CD14-positive monocyte (primary cell): ENCODE measurements around the gene CDCP2. TPM values are rescaled to one million over a fixed set of nuclear protein-coding genes. Genes with fewer than 3 reads are reported as not detected.

ENCODE experiments used
- DNase-seq, 3 donors: peaks; one replicate each; pipeline ENCODE4 v3.0.0-alpha.2; 2011 to 2022
- H2AFZ ChIP-seq: 2 replicates; pipeline ENCODE4 v1.6.0; 2012; ENCODE audit warnings: mild to moderate bottlenecking, low read depth, low read length, inconsistent platforms; ENCODE audit not compliant: insufficient read depth, poor library complexity, severe bottlenecking
- H3K27ac ChIP-seq, 2 donors: 1 replicate in 1 of 2; 2 replicates in 1 of 2; pipeline ENCODE4 v1.5.1; 2012 to 2013; ENCODE audit warnings: low read length in 2 of 2, control low read depth in 1 of 2, inconsistent platforms in 1 of 2, low read depth in 1 of 2, mild to moderate bottlenecking in 1 of 2
- H3K27me3 ChIP-seq, 2 donors: one replicate each; pipeline versions ENCODE4 v1.6.0 to v1.6.1; 2011 to 2013; ENCODE audit warnings: low read length in 2 of 2; ENCODE audit not compliant: control insufficient read depth in 2 of 2, insufficient read depth in 2 of 2
- H3K36me3 ChIP-seq, 2 donors: replicated peaks in 1 of 2; 1 replicate in 1 of 2; 2 replicates in 1 of 2; pipeline versions ENCODE4 v1.5.1 to v1.6.1; 2012 to 2013; ENCODE audit warnings: low read length in 2 of 2, control low read depth in 1 of 2, inconsistent platforms in 1 of 2, mild to moderate bottlenecking in 1 of 2; ENCODE audit not compliant: insufficient read depth in 2 of 2, control insufficient read depth in 1 of 2
- H3K4me1 ChIP-seq, 2 donors: 1 replicate in 1 of 2; 2 replicates in 1 of 2; pipeline versions ENCODE4 v1.5.1 to v1.6.1; 2012 to 2013; ENCODE audit warnings: low read length in 2 of 2, control low read depth in 1 of 2, inconsistent platforms in 1 of 2, mild to moderate bottlenecking in 1 of 2, moderate library complexity in 1 of 2; ENCODE audit not compliant: insufficient read depth in 2 of 2, control insufficient read depth in 1 of 2
- H3K4me2 ChIP-seq: replicated peaks from 2 replicates; pipeline ENCODE3; 2012; ENCODE audit warnings: low read length, moderate library complexity, mild to moderate bottlenecking; ENCODE audit not compliant: poor library complexity, severe bottlenecking; ENCODE audit errors: extremely low read depth
- H3K4me3 ChIP-seq, 3 experiments: fragments of 200-600 bp in 1 of 3; sonication (generic) in 1 of 3; replicated peaks in 1 of 3; 1 replicate in 2 of 3; 2 replicates in 1 of 3; pipeline ENCODE4 v1.5.1; 2011 to 2013; ENCODE audit warnings: low read length in 3 of 3, mild to moderate bottlenecking in 3 of 3, control low read depth in 2 of 3, low read depth in 2 of 3, inconsistent platforms in 1 of 3, moderate library complexity in 1 of 3
- H3K79me2 ChIP-seq: 2 replicates; pipeline ENCODE4 v1.6.0; 2012; ENCODE audit warnings: mild to moderate bottlenecking, control low read depth, inconsistent platforms, low read length, moderate library complexity; ENCODE audit not compliant: insufficient read depth
- H3K9ac ChIP-seq: 2 replicates; pipeline ENCODE4 v1.6.0; 2017; ENCODE audit warnings: low read length, mild to moderate bottlenecking; ENCODE audit not compliant: insufficient read depth, poor library complexity, severe bottlenecking
- H3K9me3 ChIP-seq, 2 donors: replicated peaks in 1 of 2; 1 replicate in 1 of 2; 2 replicates in 1 of 2; pipeline versions ENCODE4 v1.5.1 to v1.6.1; 2012 to 2013; ENCODE audit warnings: low read length in 2 of 2, control low read depth in 1 of 2; ENCODE audit not compliant: control insufficient read depth in 1 of 2, insufficient read depth in 1 of 2
- H4K20me1 ChIP-seq: 2 replicates; pipeline ENCODE4 v1.6.0; 2012; ENCODE audit warnings: mild to moderate bottlenecking, low read length, control low read depth, moderate library complexity; ENCODE audit not compliant: insufficient read depth
- H3K27ac Mint-ChIP-seq, 7 donors: one replicate each; pipeline ENCODE4 v1.8.0; 2020; ENCODE audit warnings: mild to moderate bottlenecking in 7 of 7, mixed read lengths in 7 of 7, moderate library complexity in 6 of 7, inconsistent platforms in 2 of 7
- H3K27me3 Mint-ChIP-seq, 3 donors: one replicate each; pipeline ENCODE4 v1.8.0; 2021 to 2022; ENCODE audit warnings: low read depth in 3 of 3, mild to moderate bottlenecking in 3 of 3, mixed read lengths in 3 of 3, moderate library complexity in 3 of 3, inconsistent platforms in 1 of 3
- H3K36me3 Mint-ChIP-seq, 2 donors: one replicate each; pipeline ENCODE4 v1.8.0; 2020; ENCODE audit warnings: mixed read lengths in 2 of 2, inconsistent platforms in 1 of 2, mild to moderate bottlenecking in 1 of 2
- H3K4me1 Mint-ChIP-seq: one replicate; pipeline ENCODE4 v1.8.0; 2020; ENCODE audit warnings: mild to moderate bottlenecking, mixed read lengths
- H3K4me3 Mint-ChIP-seq, 2 donors: one replicate each; pipeline ENCODE4 v1.8.0; 2020; ENCODE audit warnings: mild to moderate bottlenecking in 2 of 2, mixed read lengths in 2 of 2, moderate library complexity in 1 of 2
- H3K9me3 Mint-ChIP-seq, 7 donors: one replicate each; pipeline ENCODE4 v1.8.0; 2020 to 2022; ENCODE audit warnings: mixed read lengths in 7 of 7, mild to moderate bottlenecking in 6 of 7, moderate library complexity in 6 of 7, inconsistent platforms in 2 of 7
- CTCF ChIP-seq: fragments of 200-600 bp; IDR thresholded peaks from one replicate; pipeline ENCODE4 v1.8.0; 2022; ENCODE audit warnings: antibody characterized with exemption, mild to moderate bottlenecking
- WGBS: methylation state at CpG from one replicate; pipeline ENCODE4 v1.1.5; 2013; ENCODE audit warnings: missing lambda C conversion rate; ENCODE audit not compliant: insufficient coverage; 5-methylcytosine and 5-hydroxymethylcytosine counted together
- intact Hi-C, 2 donors: fragments of 100-400 bp; cut with micrococcal nuclease; formaldehyde crosslinking; loops; one replicate each; pipeline versions ENCODE4 v1.15.0 to v1.15.1; 2023
- polyA plus RNA-seq, 3 donors: library from polyadenylated mRNA; depleted of rRNA in 1 of 3; unstranded in 2 of 3; stranded (reverse) in 1 of 3; fragments of 300-500 nt in 2 of 3; fragments of >200 nt in 1 of 3; fragmentation: Illumina TruSeq in 2 of 3; gene quantifications; 1 replicate in 2 of 3; 2 replicates in 1 of 3; pipeline ENCODE4 v1.2.3, GENCODE V29; 2012 to 2021

The CDCP2 gene
- polyA plus RNA-seq, 3 donors, result 0.09 TPM; not detected in 2

DNA sequence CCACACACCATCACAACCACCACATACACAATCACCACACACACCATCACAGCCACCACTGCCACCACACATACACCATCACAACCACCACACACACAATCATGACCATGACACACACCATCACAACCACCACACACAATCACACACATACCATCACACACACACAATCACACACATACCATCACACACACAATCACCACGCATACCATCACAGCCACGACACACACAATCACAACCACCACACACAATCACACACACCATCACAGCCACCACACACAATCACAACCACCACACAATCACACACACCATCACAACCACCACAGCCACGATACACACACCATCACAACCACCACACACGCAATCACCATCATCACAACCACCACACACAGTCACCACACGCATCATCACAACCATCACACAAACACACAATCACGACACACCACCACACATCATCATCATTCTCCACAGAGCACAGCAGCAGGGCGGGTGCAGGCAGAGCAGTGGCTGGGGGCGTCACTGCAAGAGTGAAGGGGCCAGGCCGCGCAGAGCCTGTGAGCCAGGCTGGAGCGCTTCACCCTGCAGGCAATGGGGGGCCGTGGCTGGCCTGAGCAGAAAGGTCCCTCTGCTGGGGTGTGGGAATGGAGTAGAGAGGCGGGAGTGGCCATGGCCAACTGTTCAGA, 32.6 kb downstream of the CDCP2 start:
- Histone ChIP-seq H3K4me3 (no peak overlapping the region), H3K27me3 (peaks cover 0 to 8% of the 10 kb centered on the region in 2 donors), H3K4me1 (peaks cover 5 to 6% of the 10 kb centered on the region in 2 donors), H3K9ac (no peak overlapping the region), H3K36me3 (no peaks in the 10 kb centered on the region), H3K79me2 (no peaks in the 10 kb centered on the region), H3K4me2 (no peak overlapping the region), H3K27ac (no peak overlapping the region), H3K9me3 (no peaks in the 10 kb centered on the region), H2AFZ (no peak overlapping the region), H4K20me1 (no peaks in the 10 kb centered on the region)
- no peaks in the 10 kb centered on the region for H3K9me3 Mint-ChIP-seq
- H3K4me1 Mint-ChIP-seq, result peaks cover 9% of the 10 kb centered on the region
- no peaks in the 10 kb centered on the region for H3K36me3 Mint-ChIP-seq
- no peak overlapping the region for H3K27ac Mint-ChIP-seq
- intact Hi-C loops, result no loop called here
- H3K27me3 Mint-ChIP-seq, result peaks cover 2 to 13% (median 9%) of the 10 kb centered on the region in 3 donors
- 94% methylated on average over 13 of the region's 13 CpGs for WGBS
- DNase-seq, result no peak
- TF ChIP-seq CTCF, result no peak
- no peak overlapping the region for H3K4me3 Mint-ChIP-seq

- Histone ChIP-seq H3K27me3 (peaks cover 0 to 8% of the 10 kb centered on the region in 2 donors), H2AFZ (no peak overlapping the region), H4K20me1 (no peaks in the 10 kb centered on the region), H3K79me2 (no peaks in the 10 kb centered on the region), H3K4me2 (no peak overlapping the region), H3K4me3 (no peak overlapping the region), H3K9ac (no peak overlapping the region), H3K9me3 (no peaks in the 10 kb centered on the region), H3K27ac (no peak overlapping the region), H3K36me3 (no peaks in the 10 kb centered on the region), H3K4me1 (peaks cover 5 to 6% of the 10 kb centered on the region in 2 donors)
- Mint-ChIP-seq H3K9me3 (no peaks in the 10 kb centered on the region), H3K4me1 (peaks cover 9% of the 10 kb centered on the region), H3K4me3 (no peak overlapping the region), H3K27ac (no peak overlapping the region), H3K36me3 (no peaks in the 10 kb centered on the region), H3K27me3 (peaks cover 2 to 9% (median 9%) of the 10 kb centered on the region in 3 donors)
- no peak for DNase-seq
- TF ChIP-seq CTCF, result no peak
- intact Hi-C loops, result no loop called here
- 92% methylated on average over 8 of the region's 8 CpGs for WGBS
Observed at GRCh38 chr1:54118704-54119103, 34.1 kb downstream of the CDCP2 start.
